T-helper 22 cell (primary cell): ENCODE results near the gene EYA2.

Source experiments
- DNase-seq: peaks from one replicate; pipeline ENCODE4 v3.0.0-alpha.2; 2020; ENCODE audit warnings: low read depth

Gene EYA2

DNA sequence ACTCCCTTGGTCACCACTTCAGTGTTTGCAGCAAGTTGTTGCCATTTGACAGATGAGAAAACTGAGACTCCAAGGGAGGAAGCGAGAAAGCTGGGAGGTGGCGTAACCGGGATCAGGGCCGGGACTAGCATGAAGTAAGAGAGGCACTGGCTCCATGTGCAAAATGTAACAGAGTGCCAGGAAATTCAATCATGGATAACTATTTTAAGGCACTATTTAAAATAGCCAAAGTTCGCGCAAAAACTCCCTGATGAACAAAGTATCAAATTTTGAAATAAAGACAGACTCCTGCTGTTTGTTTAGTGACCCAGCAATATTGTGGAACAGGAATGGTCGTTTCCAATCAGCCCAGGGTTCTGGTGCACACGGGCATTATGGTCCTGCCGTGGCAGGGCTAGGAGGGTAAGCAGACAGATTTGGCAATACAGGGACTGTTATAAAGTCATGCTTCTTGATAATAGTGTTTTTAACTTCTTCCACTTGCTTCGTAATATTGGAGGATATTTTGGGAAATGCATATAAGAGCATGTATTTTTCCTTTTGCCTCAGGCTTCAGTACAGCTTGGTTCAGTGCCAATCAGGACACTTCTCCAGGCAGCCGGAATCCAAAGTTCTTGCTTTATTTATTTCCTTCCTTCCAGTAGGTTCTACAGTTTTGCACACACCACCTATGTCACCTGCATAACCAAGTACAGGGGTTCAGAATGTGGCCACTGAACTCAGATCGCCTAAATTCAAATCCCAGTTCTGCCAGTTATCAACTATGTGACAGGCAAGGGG, 141.6 kb downstream of the EYA2 start:
- no peak for DNase-seq

- no peak for DNase-seq
Measured at GRCh38 chr20:47038566-47039560, 144.2 kb downstream of the EYA2 start.

- DNase-seq: no peak
Measured at GRCh38 chr20:47040506-47041125, 146.0 kb downstream of the EYA2 start.

GRCh38 chr20:47041396-47041899, 146.8 kb downstream of the EYA2 start:
- no peak for DNase-seq

DNA sequence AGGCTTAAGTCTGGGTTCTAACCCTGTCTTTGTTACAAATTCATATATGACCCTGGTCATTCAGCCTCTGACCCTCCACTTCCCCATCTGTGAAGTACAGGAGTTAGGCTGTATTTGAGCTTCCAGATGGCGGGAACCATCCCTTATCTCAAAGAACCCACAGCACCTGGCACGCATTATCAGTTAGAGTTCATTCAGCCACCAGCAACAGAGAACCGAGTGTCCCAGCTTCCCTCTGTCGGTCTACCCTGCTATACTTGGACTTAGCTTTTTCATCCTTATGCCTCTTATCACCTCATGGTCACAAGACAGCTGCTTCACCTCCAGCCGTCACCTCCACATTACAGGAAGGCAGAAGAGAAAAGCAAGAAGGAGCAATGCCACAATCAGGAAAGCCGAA, 147.8 kb downstream of the EYA2 start:
- no peak for DNase-seq

DNA sequence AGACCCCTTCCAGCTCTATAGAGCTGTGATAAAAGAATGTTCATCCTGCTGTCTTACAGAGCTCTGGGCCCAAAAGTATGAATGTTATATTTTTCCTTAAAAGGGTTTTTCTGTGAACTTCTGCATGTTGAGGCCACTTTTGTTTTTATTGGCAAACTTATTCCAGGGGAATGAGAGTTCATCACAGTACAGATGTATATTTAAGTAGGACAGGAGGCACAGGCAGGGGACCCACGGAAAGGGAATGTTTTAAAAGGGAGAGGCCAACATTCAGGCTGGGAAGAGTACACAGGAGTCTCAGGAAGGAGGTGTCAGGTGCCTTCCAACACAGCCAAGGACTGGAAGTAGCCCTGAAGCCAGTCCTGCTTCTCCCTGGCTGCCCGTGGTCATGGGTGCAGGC, 148.4 kb downstream of the EYA2 start:
- no peak for DNase-seq

DNA sequence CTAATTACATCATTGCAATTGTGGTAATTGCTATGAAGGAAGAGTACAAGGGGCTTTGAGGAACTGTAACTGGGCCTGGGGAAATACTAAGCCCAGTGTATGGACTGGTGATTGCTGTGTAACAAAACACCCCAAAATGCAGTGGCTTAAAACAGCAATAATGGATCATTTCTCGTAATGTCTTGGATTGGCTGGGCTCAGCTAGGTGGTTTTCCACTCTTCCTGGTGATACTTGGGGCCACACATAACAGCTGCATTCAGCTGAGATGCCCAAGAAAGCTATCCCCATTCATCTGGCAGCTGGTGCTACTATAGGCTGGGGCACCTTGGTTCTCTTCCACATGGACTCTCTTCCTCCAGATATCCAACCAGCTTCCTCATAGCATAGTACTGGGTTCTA, 150.3 kb downstream of the EYA2 start:
- DNase-seq: no peak

- DNase-seq: no peak
Measured at GRCh38 chr20:47048054-47048453, 153.4 kb downstream of the EYA2 start.

DNA sequence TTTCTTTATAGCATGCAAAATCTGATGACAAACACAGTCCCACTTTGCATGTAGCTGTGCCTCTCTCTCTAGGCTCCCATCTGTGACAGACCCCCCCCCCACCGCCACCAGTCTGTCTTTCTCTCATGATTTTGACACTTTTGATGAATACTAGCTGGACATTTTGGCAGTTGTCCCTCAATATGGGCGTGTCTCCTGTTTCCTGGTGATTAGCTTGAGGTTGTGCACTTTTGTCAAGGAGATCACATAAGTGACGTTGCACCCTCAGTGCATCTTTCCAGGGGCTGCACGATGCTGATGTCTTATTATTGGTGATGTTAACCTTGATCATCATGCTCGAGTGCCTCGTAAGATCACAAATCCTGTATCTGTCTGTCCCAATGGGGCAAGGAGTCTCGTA, 155.1 kb downstream of the EYA2 start:
- DNase-seq: no peak

GRCh38 chr20:47050996-47051395, 156.4 kb downstream of the EYA2 start:
- DNase-seq: no peak

DNA sequence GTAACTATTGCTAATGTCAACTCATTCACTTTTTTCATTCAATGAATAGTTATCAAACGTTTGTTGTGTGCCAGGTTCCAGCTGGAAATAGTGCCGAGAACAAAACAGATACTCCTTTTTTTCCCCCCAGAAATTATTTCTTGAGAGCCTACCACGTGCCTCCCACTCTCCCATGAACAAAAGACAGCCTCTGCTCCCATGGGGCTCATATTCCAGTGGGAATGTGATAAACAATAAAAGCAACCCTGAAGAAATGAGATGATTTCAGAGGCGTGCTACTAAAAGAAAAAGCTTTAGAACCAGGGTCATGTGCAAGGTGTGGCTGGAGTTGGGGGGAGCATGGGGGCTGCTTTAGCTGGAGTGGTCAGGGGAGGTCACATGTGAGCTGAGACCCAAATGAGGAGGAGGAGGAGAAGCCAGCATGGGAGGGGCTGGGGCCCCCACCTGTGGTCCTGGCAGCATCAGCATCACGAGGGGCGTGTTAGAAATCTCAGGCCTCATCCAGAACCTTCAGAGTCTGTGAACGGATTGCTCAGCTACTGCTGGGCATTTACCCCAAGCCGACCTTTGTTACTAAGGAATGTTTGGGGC, 157.4 kb downstream of the EYA2 start:
- no peak for DNase-seq

GRCh38 chr20:47054506-47054905, 159.9 kb downstream of the EYA2 start:
- DNase-seq: no peak

GRCh38 chr20:47054945-47055344, 160.3 kb downstream of the EYA2 start:
- DNase-seq: no peak

- no peak for DNase-seq
Measured at GRCh38 chr20:47055699-47056369, 161.2 kb downstream of the EYA2 start.

DNA sequence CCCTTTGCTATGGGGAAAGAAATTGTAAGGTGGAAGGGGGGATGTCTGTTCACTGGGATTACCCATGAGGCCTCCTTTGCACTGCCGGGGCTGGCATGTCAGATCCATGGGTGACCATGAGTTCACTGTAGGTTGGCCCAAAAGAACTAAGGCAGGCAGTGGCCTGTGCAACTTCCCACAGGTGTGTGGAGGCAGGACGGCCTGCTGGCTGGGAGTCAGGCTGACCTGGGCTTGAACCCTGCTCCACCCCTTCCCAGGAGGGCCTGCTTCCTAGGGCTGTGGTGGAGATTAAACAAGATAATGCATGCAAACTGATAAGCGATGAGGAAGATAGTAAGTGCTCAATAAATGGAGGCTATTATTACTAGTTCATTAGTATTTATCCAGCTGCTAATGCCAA, 163.0 kb downstream of the EYA2 start:
- no peak for DNase-seq

DNA sequence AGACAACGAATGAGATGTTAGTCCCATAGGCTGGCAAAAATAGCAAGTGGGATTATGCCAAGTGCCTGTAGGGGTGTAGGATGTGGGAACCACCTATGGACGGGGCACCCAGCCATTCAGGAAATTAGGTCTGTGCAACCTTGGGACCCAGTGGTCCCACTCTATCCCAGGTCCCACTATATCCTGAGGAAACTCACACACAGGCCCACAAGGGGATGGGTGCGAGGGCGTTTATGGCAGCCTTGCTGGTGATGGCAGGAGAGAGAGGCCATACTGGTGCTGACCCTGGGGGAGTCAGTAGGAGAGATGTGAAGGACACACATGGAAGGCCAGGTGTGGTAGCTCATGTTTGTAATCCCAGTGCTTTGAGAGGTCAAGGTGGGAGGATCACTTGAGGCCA, 163.6 kb downstream of the EYA2 start:
- no peak for DNase-seq

GRCh38 chr20:47059536-47059935, 164.9 kb downstream of the EYA2 start:
- no peak for DNase-seq

DNA sequence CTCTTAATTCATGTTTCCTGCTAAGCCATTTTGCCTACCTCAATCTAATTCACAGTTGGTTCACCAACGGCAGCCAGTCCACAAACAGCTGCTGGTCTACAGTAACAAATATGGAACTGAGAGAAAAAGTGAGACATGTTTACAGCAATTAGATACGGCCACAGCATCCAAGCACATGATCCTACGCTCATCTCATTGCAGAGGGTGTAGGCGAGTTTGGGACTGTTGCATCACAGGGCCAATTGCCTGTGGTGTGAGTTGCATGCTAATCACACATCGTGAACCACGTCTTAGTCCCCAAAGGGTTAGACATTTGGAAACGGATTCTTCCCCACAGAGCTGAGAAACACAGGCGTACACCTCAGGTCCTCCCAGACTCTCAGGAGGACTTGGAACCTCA, 166.9 kb downstream of the EYA2 start:
- no peak for DNase-seq

DNA sequence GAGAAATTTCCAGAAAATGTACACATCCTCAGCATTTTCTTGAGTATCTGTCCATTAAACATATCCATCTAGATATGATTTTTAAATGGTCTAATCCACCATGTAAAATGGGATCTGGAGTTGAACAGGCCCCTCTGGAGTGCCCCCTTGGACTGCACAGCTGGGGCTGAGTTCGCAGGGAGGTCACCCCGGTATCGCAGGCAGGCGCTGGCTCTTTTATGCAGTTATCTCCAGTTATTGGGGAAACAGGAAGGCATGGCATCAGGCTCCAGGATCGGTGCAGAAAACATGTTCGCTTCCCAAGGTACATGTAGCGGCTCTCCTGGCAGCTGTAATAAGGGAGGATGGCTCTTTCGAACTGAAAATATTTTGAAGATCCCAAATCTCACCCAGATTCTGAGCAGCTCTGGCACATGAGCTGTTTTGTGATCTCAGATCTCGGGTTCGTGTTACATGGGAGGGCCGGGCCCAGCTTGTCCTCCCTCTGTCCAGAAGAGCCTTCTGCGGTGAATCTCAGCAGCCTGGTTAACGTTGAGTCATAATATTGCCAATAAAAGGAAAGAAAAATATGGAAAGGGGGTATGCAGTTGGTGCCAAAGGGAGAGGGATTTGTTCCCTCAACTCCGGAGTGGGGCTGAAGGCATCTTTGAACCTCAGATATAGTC, 167.7 kb downstream of the EYA2 start:
- DNase-seq: no peak

DNA sequence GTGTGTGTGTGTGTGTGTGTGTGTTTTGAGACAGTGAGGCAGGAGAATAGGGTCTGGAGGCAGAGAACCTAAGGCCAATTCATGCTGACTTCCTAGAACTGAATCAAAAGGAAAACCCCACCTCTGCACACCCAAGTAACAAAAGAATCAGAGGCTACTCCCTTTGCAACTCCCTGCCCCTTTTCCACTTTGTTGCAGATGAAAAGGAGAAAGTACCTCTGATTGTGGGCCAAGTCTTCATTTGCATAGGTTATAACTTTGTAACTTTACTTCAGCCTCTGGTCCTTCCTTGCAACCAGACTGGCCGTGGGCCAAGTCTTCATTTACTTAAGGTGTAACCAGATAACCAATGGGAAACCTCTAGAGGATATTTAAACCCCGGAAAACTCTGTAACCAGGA, 168.8 kb downstream of the EYA2 start:
- DNase-seq: no peak

DNA sequence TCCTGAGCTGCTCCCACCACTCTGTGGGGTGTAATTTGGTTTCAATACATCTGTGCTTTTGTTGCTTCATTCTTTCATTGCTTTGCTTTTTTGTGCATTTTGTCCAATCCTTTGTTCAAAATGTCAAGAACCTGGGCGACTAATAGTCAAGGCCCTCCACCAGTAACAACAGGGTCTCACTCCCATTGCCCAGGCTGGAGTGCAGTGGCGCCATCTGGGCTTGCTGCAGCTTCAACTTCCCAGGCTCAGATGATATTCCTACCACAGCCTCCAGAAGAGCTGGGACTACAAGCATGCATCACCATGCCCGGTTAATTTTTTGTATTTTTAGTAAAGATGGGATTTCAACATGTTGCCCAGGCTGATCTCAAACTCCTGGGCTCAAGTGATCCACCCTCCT, 169.2 kb downstream of the EYA2 start:
- no peak for DNase-seq
